ENCODE data around the gene ATP6V0A1.

The ATP6V0A1 gene

DNA sequence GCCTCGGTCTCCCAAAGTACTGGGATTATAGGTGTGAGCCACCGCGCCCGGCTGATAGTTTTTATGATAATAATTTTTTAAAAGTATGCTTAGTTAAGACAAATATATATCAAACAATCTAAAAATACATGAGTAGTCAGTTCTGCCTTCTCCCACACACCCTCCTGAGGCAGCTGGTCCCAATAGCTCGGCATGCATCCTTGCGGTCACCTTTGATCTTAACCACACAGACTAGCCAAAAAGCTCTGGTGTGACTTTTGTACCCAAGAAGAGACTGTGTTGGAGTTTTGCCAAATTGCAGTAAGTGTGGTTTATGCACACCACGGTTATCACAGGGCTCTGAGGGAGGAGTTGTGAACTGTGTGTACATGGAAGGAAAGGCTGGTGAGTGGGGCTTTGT is 25.6 kb downstream of the ATP6V0A1 start:
- H3K36me3 ChIP-seq (ENCODE audit: insufficient read depth, insufficient read length, low read length) = peaks cover 77% of the 10 kb centered on the region
- TF ChIP-seq SUZ12 (IDR thresholded peaks at IDR 0.05; ENCODE audit: extremely low read depth, insufficient read depth, insufficient read length) (no peak), YY1 (IDR thresholded peaks at IDR 0.05; ENCODE audit: insufficient read depth, insufficient read length) (no peak), ZNF274 (IDR thresholded peaks at IDR 0.05; ENCODE audit: low read depth, low read length) (no peak)
- H3K4me3 ChIP-seq (ENCODE audit: insufficient read length, low read depth) = no peak overlapping the region
- no peaks in the 10 kb centered on the region for H3K9me3 ChIP-seq (ENCODE audit: insufficient read depth, low read length)
- H3K4me1 ChIP-seq (ENCODE audit: insufficient read depth, insufficient read length) = no peaks in the 10 kb centered on the region
- H3K9ac ChIP-seq (ENCODE audit: insufficient read length, low read depth) = no peak overlapping the region
- DNase-seq (ENCODE audit: low read depth, low spot score) = no peak
- H3K27me3 ChIP-seq (ENCODE audit: insufficient read depth, insufficient read length) = no peaks in the 10 kb centered on the region

DNA sequence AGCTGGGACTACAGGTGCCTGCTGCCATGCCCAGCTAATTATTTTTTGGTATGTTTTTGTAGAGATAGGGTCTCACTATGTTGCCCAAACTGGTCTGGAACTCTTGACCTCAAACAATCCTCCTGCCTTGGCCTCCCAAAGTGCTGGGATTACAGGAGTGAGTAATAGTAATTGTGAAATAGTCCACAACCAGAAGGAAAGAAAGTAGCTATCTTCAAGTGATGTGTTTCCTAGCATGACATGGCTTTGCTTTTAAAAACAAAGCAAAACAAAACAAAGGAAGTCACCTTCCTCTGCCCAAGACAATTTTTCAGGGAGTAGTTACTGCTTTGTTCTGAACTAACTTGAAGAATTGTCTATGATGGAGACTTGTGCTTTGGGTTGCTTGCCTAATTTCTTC is 27.0 kb downstream of the ATP6V0A1 start:
- no peak for DNase-seq (ENCODE audit: low read depth, low spot score)
- H3K36me3 ChIP-seq (ENCODE audit: insufficient read depth, insufficient read length, low read length) = peaks cover 81% of the 10 kb centered on the region
- TF ChIP-seq ZNF274 (IDR thresholded peaks at IDR 0.05; ENCODE audit: low read depth, low read length) = no peak
- TF ChIP-seq SUZ12 (IDR thresholded peaks at IDR 0.05; ENCODE audit: extremely low read depth, insufficient read depth, insufficient read length) = no peak
- TF ChIP-seq YY1 (IDR thresholded peaks at IDR 0.05; ENCODE audit: insufficient read depth, insufficient read length) = no peak
- H3K27me3 ChIP-seq (ENCODE audit: insufficient read depth, insufficient read length) = no peaks in the 10 kb centered on the region
- no peaks in the 10 kb centered on the region for H3K4me1 ChIP-seq (ENCODE audit: insufficient read depth, insufficient read length)
- no peak overlapping the region for H3K9ac ChIP-seq (ENCODE audit: insufficient read length, low read depth)
- no peaks in the 10 kb centered on the region for H3K9me3 ChIP-seq (ENCODE audit: insufficient read depth, low read length)
- H3K4me3 ChIP-seq (ENCODE audit: insufficient read length, low read depth) = no peak overlapping the region

GRCh38 chr17:42488032-42488431 is 29.4 kb downstream of the ATP6V0A1 start:
- no peaks in the 10 kb centered on the region for H3K9me3 ChIP-seq (ENCODE audit: insufficient read depth, low read length)
- no peak for TF ChIP-seq SUZ12 (IDR thresholded peaks at IDR 0.05; ENCODE audit: extremely low read depth, insufficient read depth, insufficient read length)
- no peak for TF ChIP-seq YY1 (IDR thresholded peaks at IDR 0.05; ENCODE audit: insufficient read depth, insufficient read length)
- TF ChIP-seq ZNF274 (IDR thresholded peaks at IDR 0.05; ENCODE audit: low read depth, low read length) = no peak
- H3K4me3 ChIP-seq (ENCODE audit: insufficient read length, low read depth) = no peak overlapping the region
- no peak overlapping the region for H3K9ac ChIP-seq (ENCODE audit: insufficient read length, low read depth)
- no peaks in the 10 kb centered on the region for H3K4me1 ChIP-seq (ENCODE audit: insufficient read depth, insufficient read length)
- DNase-seq (ENCODE audit: low read depth, low spot score) = no peak
- peaks cover 80% of the 10 kb centered on the region for H3K36me3 ChIP-seq (ENCODE audit: insufficient read depth, insufficient read length, low read length)
- no peaks in the 10 kb centered on the region for H3K27me3 ChIP-seq (ENCODE audit: insufficient read depth, insufficient read length)

DNA sequence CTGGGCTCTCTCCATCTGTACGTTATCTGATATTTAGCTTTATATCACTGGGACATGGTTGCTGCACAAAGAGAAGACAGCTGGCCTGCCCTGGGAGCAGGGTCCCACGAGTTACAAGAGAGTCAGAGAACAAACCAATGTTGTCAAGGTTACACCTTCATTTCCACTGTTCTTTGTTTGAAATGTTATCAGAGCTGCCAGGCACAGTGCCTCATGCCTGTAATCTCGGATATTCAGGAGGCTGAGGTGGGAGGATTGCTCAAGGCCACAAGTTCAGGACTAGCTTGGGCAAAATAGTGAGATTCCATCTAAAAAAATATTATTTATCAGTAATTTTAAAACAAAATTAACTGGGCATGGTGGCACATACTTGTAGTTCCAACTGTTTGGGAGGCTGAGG is 34.6 kb downstream of the ATP6V0A1 start:
- Histone ChIP-seq H3K9me3 (ENCODE audit: insufficient read depth, low read length) (no peaks in the 10 kb centered on the region), H3K9ac (ENCODE audit: insufficient read length, low read depth) (no peak overlapping the region), H3K27me3 (ENCODE audit: insufficient read depth, insufficient read length) (no peaks in the 10 kb centered on the region), H3K4me3 (ENCODE audit: insufficient read length, low read depth) (no peak overlapping the region), H3K36me3 (ENCODE audit: insufficient read depth, insufficient read length, low read length) (peaks cover 77% of the 10 kb centered on the region), H3K4me1 (ENCODE audit: insufficient read depth, insufficient read length) (no peaks in the 10 kb centered on the region)
- no peak for DNase-seq (ENCODE audit: low read depth, low spot score)
- no peak for TF ChIP-seq YY1 (IDR thresholded peaks at IDR 0.05; ENCODE audit: insufficient read depth, insufficient read length)
- no peak for TF ChIP-seq SUZ12 (IDR thresholded peaks at IDR 0.05; ENCODE audit: extremely low read depth, insufficient read depth, insufficient read length)
- no peak for TF ChIP-seq ZNF274 (IDR thresholded peaks at IDR 0.05; ENCODE audit: low read depth, low read length)

GRCh38 chr17:42494673-42495072 is 36.0 kb downstream of the ATP6V0A1 start:
- DNase-seq (ENCODE audit: low read depth, low spot score) = no peak
- Histone ChIP-seq H3K9ac (ENCODE audit: insufficient read length, low read depth) (no peak overlapping the region), H3K4me1 (ENCODE audit: insufficient read depth, insufficient read length) (no peaks in the 10 kb centered on the region), H3K9me3 (ENCODE audit: insufficient read depth, low read length) (no peaks in the 10 kb centered on the region), H3K36me3 (ENCODE audit: insufficient read depth, insufficient read length, low read length) (peaks cover 71% of the 10 kb centered on the region), H3K4me3 (ENCODE audit: insufficient read length, low read depth) (no peak overlapping the region), H3K27me3 (ENCODE audit: insufficient read depth, insufficient read length) (no peaks in the 10 kb centered on the region)
- no peak for TF ChIP-seq SUZ12 (IDR thresholded peaks at IDR 0.05; ENCODE audit: extremely low read depth, insufficient read depth, insufficient read length)
- TF ChIP-seq ZNF274 (IDR thresholded peaks at IDR 0.05; ENCODE audit: low read depth, low read length) = no peak
- TF ChIP-seq YY1 (IDR thresholded peaks at IDR 0.05; ENCODE audit: insufficient read depth, insufficient read length) = no peak

- Histone ChIP-seq H3K4me1 (ENCODE audit: insufficient read depth, insufficient read length) (no peaks in the 10 kb centered on the region), H3K4me3 (ENCODE audit: insufficient read length, low read depth) (no peak overlapping the region), H3K9ac (ENCODE audit: insufficient read length, low read depth) (no peak overlapping the region), H3K9me3 (ENCODE audit: insufficient read depth, low read length) (no peaks in the 10 kb centered on the region), H3K36me3 (ENCODE audit: insufficient read depth, insufficient read length, low read length) (peaks cover 72% of the 10 kb centered on the region), H3K27me3 (ENCODE audit: insufficient read depth, insufficient read length) (no peaks in the 10 kb centered on the region)
- TF ChIP-seq ZNF274 (IDR thresholded peaks at IDR 0.05; ENCODE audit: low read depth, low read length) (no peak), SUZ12 (IDR thresholded peaks at IDR 0.05; ENCODE audit: extremely low read depth, insufficient read depth, insufficient read length) (no peak), YY1 (IDR thresholded peaks at IDR 0.05; ENCODE audit: insufficient read depth, insufficient read length) (no peak)
- DNase-seq (ENCODE audit: low read depth, low spot score) = no peak
These were observed 40.1 kb downstream of the ATP6V0A1 start for GRCh38 chr17:42498828-42499227.

DNA sequence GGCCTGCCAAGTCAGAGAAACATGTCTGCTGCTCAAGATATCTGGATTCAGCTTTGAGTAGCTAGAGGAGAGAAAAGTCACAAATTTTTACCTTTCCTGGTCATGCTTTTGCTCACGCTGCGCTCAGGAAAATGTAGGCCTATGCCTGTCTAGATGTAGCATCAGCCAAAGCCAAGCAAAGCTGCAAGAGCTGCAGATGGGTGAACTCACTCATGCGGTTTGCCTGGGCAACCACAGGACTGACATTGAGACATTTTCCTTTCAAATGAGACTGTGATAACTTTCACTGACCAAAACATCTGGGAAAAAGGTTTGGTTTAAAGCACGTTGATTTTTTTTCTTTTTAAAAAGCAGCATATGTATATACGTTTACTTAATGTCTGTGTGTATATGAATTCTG is 43.4 kb downstream of the ATP6V0A1 start:
- no peak overlapping the region for H3K9ac ChIP-seq (ENCODE audit: insufficient read length, low read depth)
- no peaks in the 10 kb centered on the region for H3K9me3 ChIP-seq (ENCODE audit: insufficient read depth, low read length)
- TF ChIP-seq YY1 (IDR thresholded peaks at IDR 0.05; ENCODE audit: insufficient read depth, insufficient read length) (no peak), SUZ12 (IDR thresholded peaks at IDR 0.05; ENCODE audit: extremely low read depth, insufficient read depth, insufficient read length) (no peak), ZNF274 (IDR thresholded peaks at IDR 0.05; ENCODE audit: low read depth, low read length) (no peak)
- H3K4me3 ChIP-seq (ENCODE audit: insufficient read length, low read depth) = no peak overlapping the region
- H3K27me3 ChIP-seq (ENCODE audit: insufficient read depth, insufficient read length) = no peaks in the 10 kb centered on the region
- no peaks in the 10 kb centered on the region for H3K4me1 ChIP-seq (ENCODE audit: insufficient read depth, insufficient read length)
- H3K36me3 ChIP-seq (ENCODE audit: insufficient read depth, insufficient read length, low read length) = peaks cover 51% of the 10 kb centered on the region
- no peak for DNase-seq (ENCODE audit: low read depth, low spot score)

All from NT2/D1 (cell line).